ENCODE data around the gene SPANXD. TPM values are rescaled to one million over a fixed set of nuclear protein-coding genes. Genes with fewer than 3 reads are reported as not detected.
"Not testable (repeated sequence)": the region's sequence is repeated elsewhere in the genome, so short reads cannot be mapped to it uniquely, and the experiment has no call there.

Gene SPANXD
- under 1 TPM in 1 of 10 donors, not detected in 9; 0.42 TPM for polyA plus RNA-seq (ENCODE audit: insufficient read length in 10 of 10)
- long read RNA-seq, donor 1, result 0 reads
- long read RNA-seq, donor 2, result 0 reads
- long read RNA-seq, donor 3, result 0 reads
- long read RNA-seq, donor 4, result 0 reads
- long read RNA-seq, donor 5, result 0 reads
- long read RNA-seq, donor 6, result 0 reads
- long read RNA-seq, donor 7, result 0 reads
- long read RNA-seq, donor 8, result 0 reads
- long read RNA-seq, donor 9, result 0 reads

- DNase-seq, result not testable (repeated sequence)
Measured at GRCh38 chrX:141698639-141699038, at the start of gene SPANXD. TSS of gene SPANXD (minus strand) at chrX:141698739. CDS start at chrX:141698405, 334 bp downstream.

- DNase-seq, result no peak
Measured at GRCh38 chrX:141742666-141743065, 44.1 kb upstream of the SPANXD start.

- DNase-seq, result no peak
Measured at GRCh38 chrX:141736656-141737055, 38.1 kb upstream of the SPANXD start.

GRCh38 chrX:141733371-141733770 is 34.8 kb upstream of the SPANXD start:
- no peak for DNase-seq

- no peak for DNase-seq
Measured at GRCh38 chrX:141732031-141732430, 33.5 kb upstream of the SPANXD start.

GRCh38 chrX:141724186-141724585 is 25.6 kb upstream of the SPANXD start:
- DNase-seq, result no peak

GRCh38 chrX:141714680-141715079 is 16.1 kb upstream of the SPANXD start:
- DNase-seq, result no peak

GRCh38 chrX:141701072-141701471 is 2.5 kb upstream of the SPANXD start:
- DNase-seq, result no peak

GRCh38 chrX:141673946-141674345 is 24.6 kb downstream of the SPANXD start:
- no peak for DNase-seq

- DNase-seq, result no peak
Measured at GRCh38 chrX:141669689-141670088, 28.9 kb downstream of the SPANXD start.

- no peak for DNase-seq
Measured at GRCh38 chrX:141668371-141668770, 30.2 kb downstream of the SPANXD start.

- DNase-seq, result peak in 1 of 3 donors; percentile 1
Measured at GRCh38 chrX:141662781-141663180, 35.8 kb downstream of the SPANXD start.

GRCh38 chrX:141652286-141652685 is 46.3 kb downstream of the SPANXD start:
- no peak for DNase-seq

Other genes with a start within 250 kb of the SPANXD start
- gene SPANXA1, start 114.0 kb downstream of the SPANXD start, polyA plus RNA-seq (ENCODE audit: insufficient read length in 10 of 10), result not detected
- not detected for gene SPANXA2, start 109.0 kb downstream of the SPANXD start, polyA plus RNA-seq (ENCODE audit: insufficient read length in 10 of 10)
- gene MAGEC3, start 139.6 kb upstream of the SPANXD start, polyA plus RNA-seq (ENCODE audit: insufficient read length in 10 of 10), result 1 to 10 TPM in 2 of 10 donors, under 1 TPM in 7, not detected in 1; 0.16 to 1.2 (median 0.69) TPM
- gene MAGEC1, start 205.2 kb upstream of the SPANXD start, polyA plus RNA-seq (ENCODE audit: insufficient read length in 10 of 10), result under 1 TPM in 1 of 10 donors, not detected in 9; 0.14 TPM